SH-SY5Y (cell line): Measurements from ENCODE around the gene CD164L2.

Experiments used
- GATA2 ChIP-seq: IDR thresholded peaks from 2 replicates; pipeline ENCODE4 v1.6.1; 2011; ENCODE audit warnings: mild to moderate bottlenecking, low read depth, low read length
- GATA3 ChIP-seq: IDR thresholded peaks from 2 replicates; pipeline ENCODE4 v1.6.1; 2011; ENCODE audit warnings: low read depth, mild to moderate bottlenecking, low read length, moderate library complexity

- TF ChIP-seq GATA2 (no peak), GATA3 (no peak)
These were observed 17.6 kb downstream of the CD164L2 start for GRCh38 chr1:27365372-27366112.
